ENCODE results near the gene ZNF441.

GRCh38 chr19:11721681-11722080 is 45.1 kb upstream of the ZNF441 start:
- TF ChIP-seq CTCF (IDR thresholded peaks at IDR 0.05; ENCODE audit: insufficient read depth, low read depth, low read length) (no peak), EZH2 (IDR thresholded peaks at IDR 0.05; ENCODE audit: insufficient read depth, low read length) (no peak)

All from astrocyte (in vitro differentiated cells and primary cell).